Neutrophil (primary cell): Measurements from ENCODE around the gene USP46.
A peak's percentile ranks its signal among the peaks of the same experiment; 100 is the strongest.

ENCODE experiments used
- H3K27ac ChIP-seq: fragments of 200-600 bp; sonication (generic); 2 replicates; pipeline ENCODE4 v1.5.1; 2016; ENCODE audit warnings: mild to moderate bottlenecking, moderate library complexity
- H3K27me3 ChIP-seq: fragments of 200-600 bp; sonication (generic); 2 replicates; pipeline ENCODE4 v1.6.0; 2016; ENCODE audit warnings: mild to moderate bottlenecking
- H3K36me3 ChIP-seq: fragments of 200-600 bp; sonication (generic); 2 replicates; pipeline ENCODE4 v1.5.1; 2017
- H3K4me1 ChIP-seq, 2 experiments: fragments of 200-600 bp in 1 of 2; sonication (generic) in 1 of 2; 1 replicate in 1 of 2; 2 replicates in 1 of 2; pipeline versions ENCODE4 v1.5.1 to v1.6.1; 2013 to 2016; ENCODE audit warnings: low read depth in 1 of 2, low read length in 1 of 2, mild to moderate bottlenecking in 1 of 2, moderate library complexity in 1 of 2; ENCODE audit not compliant: control insufficient read depth in 1 of 2, insufficient read depth in 1 of 2
- H3K4me3 ChIP-seq, 2 experiments: fragments of 200-600 bp in 1 of 2; sonication (generic) in 1 of 2; 1 replicate in 1 of 2; 2 replicates in 1 of 2; pipeline ENCODE4 v1.5.1; 2013 to 2016; ENCODE audit warnings: low read depth in 1 of 2, low read length in 1 of 2, mild to moderate bottlenecking in 1 of 2, moderate library complexity in 1 of 2
- H3K9me3 ChIP-seq: fragments of 200-600 bp; sonication (generic); 2 replicates; pipeline ENCODE4 v1.5.1; 2016
- TF ChIP-seq, protein P1 (sequence below): fragments of 200-600 bp; sonication (generic); IDR thresholded peaks from 2 replicates; pipeline ENCODE4 v1.5.1; 2016; ENCODE audit warnings: antibody characterized with exemption

The USP46 gene

GRCh38 chr4:52659001-52659721, at the start of gene USP46:
USP46 (minus strand) TSS chr4:52659301; CDS start chr4:52659150, 151 bp downstream.
- Histone ChIP-seq H3K4me1 (peaks cover 8 to 16% of the 10 kb centered on the region in 2 experiments), H3K9me3 (no peaks in the 10 kb centered on the region), H3K27ac (no peak within 1 kb of the TSS), H3K36me3 (no peaks in the 10 kb centered on the region), H3K4me3 (peak within 1 kb of the TSS; percentile 45 to 58), H3K27me3 (peaks cover 47% of the 10 kb centered on the region)
- TF ChIP-seq, protein P1, sequence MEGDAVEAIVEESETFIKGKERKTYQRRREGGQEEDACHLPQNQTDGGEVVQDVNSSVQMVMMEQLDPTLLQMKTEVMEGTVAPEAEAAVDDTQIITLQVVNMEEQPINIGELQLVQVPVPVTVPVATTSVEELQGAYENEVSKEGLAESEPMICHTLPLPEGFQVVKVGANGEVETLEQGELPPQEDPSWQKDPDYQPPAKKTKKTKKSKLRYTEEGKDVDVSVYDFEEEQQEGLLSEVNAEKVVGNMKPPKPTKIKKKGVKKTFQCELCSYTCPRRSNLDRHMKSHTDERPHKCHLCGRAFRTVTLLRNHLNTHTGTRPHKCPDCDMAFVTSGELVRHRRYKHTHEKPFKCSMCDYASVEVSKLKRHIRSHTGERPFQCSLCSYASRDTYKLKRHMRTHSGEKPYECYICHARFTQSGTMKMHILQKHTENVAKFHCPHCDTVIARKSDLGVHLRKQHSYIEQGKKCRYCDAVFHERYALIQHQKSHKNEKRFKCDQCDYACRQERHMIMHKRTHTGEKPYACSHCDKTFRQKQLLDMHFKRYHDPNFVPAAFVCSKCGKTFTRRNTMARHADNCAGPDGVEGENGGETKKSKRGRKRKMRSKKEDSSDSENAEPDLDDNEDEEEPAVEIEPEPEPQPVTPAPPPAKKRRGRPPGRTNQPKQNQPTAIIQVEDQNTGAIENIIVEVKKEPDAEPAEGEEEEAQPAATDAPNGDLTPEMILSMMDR = no peak

- Histone ChIP-seq H3K36me3 (no peaks in the 10 kb centered on the region), H3K4me1 (no peaks in the 10 kb centered on the region), H3K4me3 (no peak overlapping the region), H3K27ac (no peak overlapping the region), H3K27me3 (no peaks in the 10 kb centered on the region), H3K9me3 (no peaks in the 10 kb centered on the region)
- TF ChIP-seq, protein P1 = no peak
Measured at GRCh38 chr4:52704661-52705060, 45.6 kb upstream of the USP46 start.

DNA sequence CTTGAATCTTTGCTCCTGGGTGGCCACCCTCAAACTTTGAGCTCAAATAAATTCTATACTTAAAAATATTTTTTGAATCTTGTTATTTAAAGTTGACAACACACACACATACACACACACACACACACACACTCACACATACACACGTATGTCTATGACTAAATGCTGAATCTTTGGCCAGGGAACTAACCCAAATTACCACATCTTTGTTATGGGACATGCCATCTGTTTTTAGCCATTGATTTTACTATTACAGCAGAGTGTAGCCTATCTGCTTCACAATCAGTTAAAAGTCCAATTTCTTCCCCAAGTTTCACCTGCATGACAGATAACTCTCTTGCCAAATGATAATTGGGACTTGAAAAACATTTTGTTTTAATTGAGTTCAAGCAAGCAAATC, 45.0 kb upstream of the USP46 start:
- no peaks in the 10 kb centered on the region for H3K4me1 ChIP-seq
- no peaks in the 10 kb centered on the region for H3K27me3 ChIP-seq
- no peaks in the 10 kb centered on the region for H3K9me3 ChIP-seq
- H3K4me3 ChIP-seq = no peak overlapping the region
- TF ChIP-seq, protein P1 = no peak
- no peaks in the 10 kb centered on the region for H3K36me3 ChIP-seq
- no peak overlapping the region for H3K27ac ChIP-seq

DNA sequence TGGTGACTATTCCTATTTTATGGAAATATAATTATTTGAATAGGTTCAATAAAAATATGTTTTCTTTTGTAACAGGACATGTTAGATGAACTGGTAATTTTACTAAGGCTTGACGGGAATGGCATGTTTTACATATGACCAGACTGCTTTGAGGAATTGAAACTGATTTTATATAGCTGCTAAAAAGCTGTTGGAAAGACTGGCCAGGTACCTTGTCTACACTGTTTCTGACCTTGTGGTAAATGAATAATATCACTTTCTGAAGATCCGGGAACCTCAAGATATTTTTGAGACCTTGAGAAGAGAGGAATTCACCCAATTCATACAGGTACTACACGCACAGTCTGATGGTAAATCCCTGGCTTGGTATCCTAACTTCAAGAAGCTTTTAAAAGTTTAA, 42.1 kb upstream of the USP46 start:
- Histone ChIP-seq H3K36me3 (no peaks in the 10 kb centered on the region), H3K4me3 (no peak overlapping the region), H3K4me1 (no peaks in the 10 kb centered on the region), H3K27me3 (no peaks in the 10 kb centered on the region), H3K27ac (no peak overlapping the region), H3K9me3 (no peaks in the 10 kb centered on the region)
- TF ChIP-seq, protein P1 = no peak

- Histone ChIP-seq H3K9me3 (no peaks in the 10 kb centered on the region), H3K4me1 (no peaks in the 10 kb centered on the region), H3K27me3 (no peaks in the 10 kb centered on the region), H3K36me3 (no peaks in the 10 kb centered on the region), H3K4me3 (no peak overlapping the region), H3K27ac (no peak overlapping the region)
- TF ChIP-seq, protein P1 = no peak
Measured at GRCh38 chr4:52694936-52695335, 35.8 kb upstream of the USP46 start.
